Suprapubic skin (tissue), 4 donors: ENCODE results near the gene PKIB.

ENCODE experiments used
- EP300 ChIP-seq: sonication (generic); formaldehyde crosslinking; IDR thresholded peaks from one replicate; pipeline ENCODE4 v1.6.1; 2017; ENCODE audit warnings: antibody characterized with exemption
- POLR2A ChIP-seq, 2 donors: fragments of 450-650 bp; IDR thresholded peaks; one replicate each; pipeline ENCODE4 v1.6.1; 2017; ENCODE audit warnings: antibody characterized with exemption in 2 of 2, mild to moderate bottlenecking in 2 of 2, moderate library complexity in 2 of 2
- POLR2AphosphoS5 ChIP-seq, 3 donors: sonication (generic); formaldehyde crosslinking; IDR thresholded peaks; one replicate each; pipeline ENCODE4 v1.6.1; 2017; ENCODE audit warnings: antibody characterized with exemption in 3 of 3
- TF ChIP-seq, protein P1 (sequence below), 2 donors: fragments of 200-600 bp in 1 of 2; fragments of 450-650 bp in 1 of 2; sonication (generic) in 1 of 2; IDR thresholded peaks; one replicate each; pipeline ENCODE4 v1.5.1; 2016 to 2019; ENCODE audit warnings: antibody characterized with exemption in 2 of 2, mild to moderate bottlenecking in 1 of 2, moderate library complexity in 1 of 2

DNA sequence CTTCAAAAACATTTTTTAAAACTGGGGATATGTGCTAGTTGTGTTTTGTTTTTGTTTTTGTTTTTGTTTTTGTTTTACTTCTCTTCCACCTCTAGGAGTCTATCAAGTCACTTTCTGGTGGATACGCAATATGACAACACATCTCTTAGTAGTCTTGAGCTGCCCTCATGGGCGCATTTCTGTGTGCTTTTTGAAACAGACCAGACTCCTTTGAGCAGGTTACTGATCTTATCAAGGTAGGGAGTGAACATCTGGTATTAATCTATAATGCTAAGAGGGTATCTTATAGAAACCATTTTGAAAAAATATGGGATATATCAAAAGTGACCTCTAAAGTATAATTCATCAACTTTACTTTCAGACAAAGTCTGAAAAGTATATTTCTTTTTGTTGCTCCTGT is 56.2 kb downstream of the PKIB start:
- TF ChIP-seq, protein P1, sequence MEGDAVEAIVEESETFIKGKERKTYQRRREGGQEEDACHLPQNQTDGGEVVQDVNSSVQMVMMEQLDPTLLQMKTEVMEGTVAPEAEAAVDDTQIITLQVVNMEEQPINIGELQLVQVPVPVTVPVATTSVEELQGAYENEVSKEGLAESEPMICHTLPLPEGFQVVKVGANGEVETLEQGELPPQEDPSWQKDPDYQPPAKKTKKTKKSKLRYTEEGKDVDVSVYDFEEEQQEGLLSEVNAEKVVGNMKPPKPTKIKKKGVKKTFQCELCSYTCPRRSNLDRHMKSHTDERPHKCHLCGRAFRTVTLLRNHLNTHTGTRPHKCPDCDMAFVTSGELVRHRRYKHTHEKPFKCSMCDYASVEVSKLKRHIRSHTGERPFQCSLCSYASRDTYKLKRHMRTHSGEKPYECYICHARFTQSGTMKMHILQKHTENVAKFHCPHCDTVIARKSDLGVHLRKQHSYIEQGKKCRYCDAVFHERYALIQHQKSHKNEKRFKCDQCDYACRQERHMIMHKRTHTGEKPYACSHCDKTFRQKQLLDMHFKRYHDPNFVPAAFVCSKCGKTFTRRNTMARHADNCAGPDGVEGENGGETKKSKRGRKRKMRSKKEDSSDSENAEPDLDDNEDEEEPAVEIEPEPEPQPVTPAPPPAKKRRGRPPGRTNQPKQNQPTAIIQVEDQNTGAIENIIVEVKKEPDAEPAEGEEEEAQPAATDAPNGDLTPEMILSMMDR (IDR thresholded peaks at IDR 0.05) = no peak
- TF ChIP-seq POLR2A (IDR thresholded peaks at IDR 0.05) (no peak), EP300 (no peak), POLR2AphosphoS5 (IDR thresholded peaks at IDR 0.05) (no peak)
